IPS-18c (cell line): ENCODE measurements around the gene GNAI1.
"Not testable (repeated sequence)": the region's sequence is repeated elsewhere in the genome, so short reads cannot be mapped to it uniquely, and the experiment has no call there.

Experiments used
- H3K4me3 ChIP-seq: 2 replicates; pipeline ENCODE4 v1.7.0; 2013; ENCODE audit warnings: low read depth, mild to moderate bottlenecking, low read length, moderate library complexity; ENCODE audit not compliant: insufficient read depth
- H3K9me3 ChIP-seq: one replicate; pipeline ENCODE4 v1.6.1; 2013; ENCODE audit warnings: mild to moderate bottlenecking, low read length, moderate library complexity; ENCODE audit not compliant: control insufficient read depth, insufficient read depth

GNAI1 gene

DNA sequence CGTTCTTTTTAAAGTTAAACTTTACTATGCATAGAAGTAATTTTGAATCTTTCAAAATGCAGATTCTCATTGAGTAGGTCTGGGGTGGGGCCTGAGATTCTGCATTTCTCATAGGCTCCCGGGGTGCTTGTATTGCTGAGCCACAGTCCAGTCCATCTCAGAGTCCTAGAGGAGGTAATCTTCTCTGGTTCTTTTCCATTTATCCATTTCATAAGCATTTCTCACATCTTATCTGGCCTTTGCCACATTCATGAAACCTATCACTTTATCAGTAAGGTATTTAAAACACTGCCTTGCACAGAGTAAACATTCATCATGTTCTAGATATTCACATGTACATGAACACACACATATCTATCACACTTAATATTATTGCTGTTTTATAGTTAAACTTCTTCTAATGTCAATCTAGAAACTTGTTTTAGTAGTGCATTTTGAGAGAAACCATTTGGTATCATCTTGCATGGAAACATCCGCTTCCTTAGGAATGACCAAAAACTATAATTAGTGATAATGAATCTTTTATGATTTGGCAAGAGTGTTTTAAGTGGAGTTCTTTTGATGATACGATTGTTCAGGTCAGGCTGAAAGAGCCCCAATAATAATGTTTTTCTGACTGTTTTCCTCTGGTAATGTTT lies 12.0 kb downstream of the GNAI1 start:
- Histone ChIP-seq H3K9me3 (no peaks in the 10 kb centered on the region), H3K4me3 (no peak overlapping the region)

DNA sequence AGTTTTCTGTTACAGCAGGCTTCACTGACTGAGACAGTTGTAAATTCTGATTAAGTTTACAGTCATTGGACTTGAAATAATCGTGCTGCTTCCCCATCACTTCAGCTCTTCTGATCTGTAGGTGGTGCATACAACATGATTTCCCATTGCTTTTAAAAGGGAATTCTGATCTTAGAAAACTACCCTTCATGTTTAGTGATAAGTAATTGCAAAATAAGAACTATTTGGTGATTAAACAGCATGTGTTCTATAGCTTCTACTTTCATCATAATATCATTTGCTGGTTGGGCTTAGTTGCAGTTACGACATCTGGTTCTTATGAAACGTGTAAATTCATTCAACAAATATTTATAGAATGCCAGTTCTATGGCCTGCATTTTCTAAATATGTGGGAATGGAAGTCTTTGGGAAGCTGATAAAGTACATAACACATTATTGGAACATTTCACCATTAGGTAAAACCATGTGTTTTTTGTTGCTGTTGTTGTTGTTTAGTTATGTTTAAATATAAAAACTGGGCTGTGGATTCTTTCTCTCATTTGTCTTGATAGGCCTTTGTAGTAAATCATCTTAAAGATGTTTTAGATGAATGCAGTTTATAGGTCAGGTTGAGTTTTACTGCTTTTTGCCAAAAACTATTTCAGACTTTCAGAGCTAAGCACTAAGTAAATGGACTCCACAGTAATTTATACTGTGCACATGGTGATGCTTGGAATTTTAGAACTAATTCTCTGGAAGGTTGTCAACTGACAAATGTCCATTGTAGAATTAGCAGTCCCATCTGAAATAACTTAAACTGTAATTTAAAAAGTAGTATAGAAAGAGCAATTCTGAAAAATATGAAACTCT lies 13.1 kb downstream of the GNAI1 start:
- no peak overlapping the region for H3K4me3 ChIP-seq
- H3K9me3 ChIP-seq: no peaks in the 10 kb centered on the region

DNA sequence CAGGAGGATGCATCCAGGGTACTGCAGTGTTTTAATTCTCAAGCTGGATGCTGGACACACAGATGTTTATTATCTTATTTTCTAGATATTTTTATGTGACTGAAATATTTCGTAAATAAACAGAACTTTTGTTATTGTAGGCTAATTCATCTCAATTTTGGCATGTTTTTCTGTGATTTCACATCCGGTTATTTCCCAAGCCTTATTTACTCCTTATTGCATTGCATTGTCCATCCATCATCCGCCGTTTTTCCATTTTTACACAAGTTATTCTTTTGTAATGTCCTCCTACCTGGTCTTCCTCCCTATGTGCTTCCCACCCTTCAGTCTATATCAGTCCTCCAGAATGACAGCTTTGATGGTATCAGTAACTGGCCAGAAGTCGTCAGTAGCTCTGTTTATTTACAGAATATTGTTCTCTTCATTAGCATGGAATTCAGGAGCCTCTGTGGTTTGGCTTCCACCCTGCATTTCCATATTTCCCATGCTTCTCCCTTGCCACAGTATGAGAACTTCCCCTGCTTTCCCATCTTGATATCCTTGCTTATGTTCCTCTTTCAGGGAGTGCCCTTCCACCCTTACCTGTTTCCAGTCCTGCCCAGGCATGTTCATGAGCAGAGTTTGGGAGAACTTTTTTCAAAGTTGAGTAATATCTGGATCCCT lies 16.1 kb downstream of the GNAI1 start:
- Histone ChIP-seq H3K9me3 (no peaks in the 10 kb centered on the region), H3K4me3 (no peak overlapping the region)

DNA sequence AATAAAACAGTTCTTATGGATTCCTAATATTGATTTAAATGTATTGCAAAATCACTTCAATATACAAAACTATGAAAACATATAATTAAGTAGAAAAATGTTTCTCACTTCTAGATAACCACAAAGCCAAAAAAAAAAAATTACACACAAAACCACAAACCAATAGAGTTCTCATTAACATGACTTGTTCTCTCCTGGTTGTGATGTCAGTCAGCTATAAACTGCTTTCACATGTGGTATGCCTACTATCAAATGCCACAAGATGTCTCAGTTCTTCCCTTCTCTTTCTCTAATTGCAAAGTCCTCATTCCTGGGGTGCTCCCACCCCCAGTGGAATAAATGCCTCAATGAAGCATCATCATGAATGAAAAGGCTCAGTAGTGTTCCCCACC lies 16.6 kb downstream of the GNAI1 start:
- Histone ChIP-seq H3K9me3 (no peaks in the 10 kb centered on the region), H3K4me3 (no peak overlapping the region)

DNA sequence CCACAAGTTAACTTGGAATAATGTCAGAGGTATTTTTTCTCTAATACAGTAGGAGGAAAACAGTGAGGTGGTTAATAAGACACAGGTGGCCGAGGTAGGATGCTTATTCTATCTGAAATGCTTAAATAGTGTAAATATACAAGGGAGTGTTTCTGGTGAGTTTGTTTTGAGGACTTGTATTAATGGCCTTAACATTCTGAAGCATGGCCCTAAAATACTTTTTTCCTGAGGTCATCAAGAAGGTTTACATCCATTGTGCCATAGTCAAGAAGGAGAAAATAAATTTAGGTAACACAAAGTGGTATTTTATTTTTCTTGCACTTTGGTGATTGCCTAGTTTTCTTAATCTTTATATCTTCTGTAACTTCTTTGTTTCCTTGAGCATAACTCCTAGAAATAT lies 18.8 kb downstream of the GNAI1 start:
- H3K9me3 ChIP-seq: no peaks in the 10 kb centered on the region
- no peak overlapping the region for H3K4me3 ChIP-seq

DNA sequence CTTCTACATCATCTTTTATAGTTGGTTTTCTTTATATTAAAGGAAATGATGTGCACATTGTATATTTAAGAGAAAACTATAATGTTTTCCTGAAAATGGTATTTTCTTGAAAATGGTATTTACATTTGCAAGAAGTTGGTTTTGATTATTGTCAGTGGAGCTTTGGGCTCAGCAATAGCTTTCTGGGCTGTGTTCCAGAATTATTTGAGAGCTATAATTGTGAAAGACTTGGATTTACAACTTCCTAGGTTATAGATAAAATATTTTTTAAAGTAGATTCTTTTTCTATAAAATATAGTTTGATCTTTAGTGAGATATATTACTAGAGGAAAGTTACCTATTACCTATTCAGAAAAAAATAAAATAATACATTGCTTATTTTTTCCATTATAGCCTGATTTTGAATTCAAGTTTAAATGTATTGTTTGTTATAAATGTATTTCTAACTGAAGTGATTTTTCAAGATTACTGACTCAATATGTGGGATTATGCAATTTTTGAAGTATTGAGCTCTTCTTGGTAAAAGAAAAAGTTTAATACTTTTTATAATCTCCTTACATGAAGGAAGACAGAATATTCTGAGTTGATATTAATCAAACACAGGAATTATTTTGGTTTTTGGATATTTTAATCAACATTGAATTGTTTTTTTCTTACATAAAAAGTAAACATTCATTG lies 20.2 kb downstream of the GNAI1 start:
- Histone ChIP-seq H3K4me3 (no peak overlapping the region), H3K9me3 (no peaks in the 10 kb centered on the region)

DNA sequence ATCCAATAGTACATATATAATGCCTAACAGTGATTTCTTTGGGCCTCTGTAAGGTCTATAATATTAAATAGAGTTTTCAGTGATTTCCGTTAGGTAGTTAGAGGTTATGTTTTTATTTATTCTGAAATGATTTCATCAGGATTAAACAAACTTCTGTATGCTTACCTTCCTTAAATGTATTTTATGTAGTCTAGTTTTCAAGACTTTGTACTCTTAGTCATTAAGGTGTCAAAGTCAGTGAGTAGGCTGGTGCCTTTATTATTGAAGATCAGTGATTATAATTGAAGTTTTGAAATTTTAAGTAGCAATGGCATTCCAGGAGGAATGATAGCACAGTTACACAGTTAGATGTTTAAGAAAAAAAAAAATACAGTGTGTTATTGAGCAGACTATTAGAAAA lies 20.7 kb downstream of the GNAI1 start:
- Histone ChIP-seq H3K9me3 (no peaks in the 10 kb centered on the region), H3K4me3 (no peak overlapping the region)

DNA sequence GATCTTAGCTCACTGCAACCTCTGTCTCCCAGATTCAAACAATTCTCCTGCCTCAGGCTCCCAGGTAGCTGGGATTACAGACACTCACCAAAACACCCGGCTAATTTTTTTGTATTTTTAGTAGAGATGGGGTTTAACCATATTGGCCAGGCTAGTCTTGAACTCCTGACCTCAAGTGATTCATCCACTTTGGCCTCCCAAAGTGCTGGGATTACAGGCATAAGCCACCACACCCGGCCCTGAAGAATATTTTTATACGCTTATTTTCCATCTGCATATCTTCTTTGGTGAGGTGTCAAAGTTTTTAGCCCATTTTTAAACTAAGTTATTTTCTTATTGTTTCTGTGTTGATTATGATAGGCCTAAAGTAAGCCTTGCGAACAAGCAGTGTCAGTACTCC lies 23.1 kb downstream of the GNAI1 start:
- not testable (repeated sequence) for H3K9me3 ChIP-seq, H3K4me3 ChIP-seq

DNA sequence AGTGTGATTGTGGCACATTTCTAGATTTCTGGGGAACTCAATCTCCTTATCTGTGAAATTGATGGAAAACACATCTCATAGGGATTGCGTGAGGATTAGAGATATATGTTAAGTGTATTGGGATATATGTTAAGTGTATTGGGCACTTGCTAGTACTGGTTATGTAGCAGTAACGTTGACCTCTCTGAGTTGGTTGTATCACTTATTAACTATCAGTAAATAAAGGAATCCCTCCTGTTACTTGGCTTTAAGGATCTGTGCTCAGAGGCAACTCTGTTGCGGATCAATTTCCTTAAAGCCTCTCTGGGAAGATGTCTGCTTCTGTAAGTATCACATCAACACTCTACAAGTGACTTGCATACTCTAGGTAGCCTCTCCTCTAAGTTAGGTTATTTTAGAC lies 25.2 kb downstream of the GNAI1 start:
- Histone ChIP-seq H3K4me3 (no peak overlapping the region), H3K9me3 (no peaks in the 10 kb centered on the region)

DNA sequence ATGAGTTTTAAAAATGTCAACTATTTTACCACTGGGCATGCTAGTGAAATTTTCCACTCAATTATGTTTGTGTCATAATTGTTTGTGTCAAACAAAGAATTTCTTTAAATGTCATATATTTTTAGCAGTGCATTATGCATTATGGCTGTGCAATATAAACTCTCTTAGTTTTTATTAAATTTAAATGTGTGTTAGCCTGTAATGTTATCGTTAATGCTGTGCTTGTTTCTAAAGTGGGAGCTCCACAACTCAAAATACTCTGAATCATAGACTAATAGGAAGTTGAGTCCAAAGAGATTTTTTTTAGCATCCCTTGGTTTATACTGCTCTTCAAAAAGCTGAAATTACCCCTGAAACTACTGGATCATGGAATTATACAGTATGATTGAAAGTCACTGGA lies 26.8 kb downstream of the GNAI1 start:
- Histone ChIP-seq H3K9me3 (no peaks in the 10 kb centered on the region), H3K4me3 (no peak overlapping the region)

DNA sequence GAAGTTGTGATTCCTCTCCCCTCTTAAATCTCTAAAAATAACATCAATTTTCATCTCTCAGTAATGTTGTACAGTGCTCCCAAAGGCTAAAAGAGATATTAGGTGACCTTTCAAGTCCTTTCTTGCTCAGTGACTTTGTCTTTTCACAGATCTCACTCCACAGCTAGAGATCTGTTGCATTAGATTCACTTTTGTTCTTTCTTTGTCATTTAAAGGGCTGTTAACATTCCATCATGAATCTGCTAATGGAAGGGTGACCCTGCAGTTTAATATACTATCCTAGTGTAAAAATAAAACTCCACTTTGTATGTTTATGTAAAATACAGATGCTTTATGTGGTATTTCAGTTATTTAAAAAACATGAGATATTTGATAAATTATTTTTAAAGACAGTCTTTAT lies 30.5 kb downstream of the GNAI1 start:
- H3K4me3 ChIP-seq: no peak overlapping the region
- H3K9me3 ChIP-seq: no peaks in the 10 kb centered on the region

DNA sequence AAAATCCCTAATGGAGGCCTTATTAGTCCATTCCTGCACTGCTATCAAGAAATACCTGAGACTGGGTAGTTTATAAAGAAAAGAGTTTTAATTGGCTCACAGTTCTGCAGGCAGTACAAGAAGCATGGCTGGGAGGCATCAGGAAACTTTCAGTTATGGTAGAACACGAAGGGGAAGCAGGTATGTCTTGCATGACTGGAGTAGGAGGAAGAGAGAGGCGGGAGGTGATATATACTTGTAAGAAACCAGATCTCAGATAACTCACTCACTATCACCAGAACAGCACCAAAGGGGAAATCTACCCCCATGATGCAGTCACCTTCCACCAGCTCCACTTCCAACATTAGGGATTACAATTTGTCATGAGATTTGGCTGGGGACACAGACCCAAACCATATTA lies 35.8 kb downstream of the GNAI1 start:
- Histone ChIP-seq H3K4me3 (no peak overlapping the region), H3K9me3 (no peaks in the 10 kb centered on the region)

DNA sequence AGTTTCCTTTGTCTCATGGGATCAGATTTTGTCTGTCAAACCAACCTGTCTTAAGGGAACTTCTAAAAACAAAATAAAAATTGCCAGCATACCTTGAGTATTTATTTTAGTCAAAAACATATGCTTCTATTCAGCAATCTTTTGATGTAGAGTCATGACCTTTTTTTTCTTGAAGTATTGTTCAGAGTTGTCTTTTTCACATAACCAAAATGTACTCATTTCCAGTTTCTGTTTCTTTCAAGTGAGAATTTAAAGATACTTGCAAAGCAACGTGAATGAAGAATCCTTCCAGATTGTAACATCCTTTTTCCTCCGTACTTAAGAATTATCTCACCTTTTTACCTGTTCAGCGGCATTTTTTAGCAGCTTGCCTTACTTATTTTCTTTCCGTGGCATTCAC lies 37.8 kb downstream of the GNAI1 start:
- H3K9me3 ChIP-seq: no peaks in the 10 kb centered on the region
- H3K4me3 ChIP-seq: no peak overlapping the region

DNA sequence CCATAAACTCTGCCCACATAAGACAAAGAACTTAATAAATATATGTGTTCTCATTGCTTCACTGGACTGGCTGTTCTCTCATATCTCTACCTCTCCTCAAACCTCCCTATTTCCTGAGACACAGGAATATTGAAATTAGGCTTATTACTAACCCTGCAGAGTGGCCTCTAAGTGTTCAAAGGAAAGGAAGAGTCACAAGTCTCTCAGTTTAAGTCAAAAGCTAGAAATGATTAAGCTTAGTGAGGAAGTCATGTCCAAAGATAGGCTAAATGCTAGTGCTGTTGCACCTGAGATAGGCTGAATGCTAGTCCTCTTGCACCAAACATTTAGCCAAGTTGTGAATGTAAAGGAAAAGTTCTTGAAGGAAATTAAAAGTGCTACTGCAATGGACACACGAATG lies 41.1 kb downstream of the GNAI1 start:
- H3K4me3 ChIP-seq: no peak overlapping the region
- no peaks in the 10 kb centered on the region for H3K9me3 ChIP-seq

DNA sequence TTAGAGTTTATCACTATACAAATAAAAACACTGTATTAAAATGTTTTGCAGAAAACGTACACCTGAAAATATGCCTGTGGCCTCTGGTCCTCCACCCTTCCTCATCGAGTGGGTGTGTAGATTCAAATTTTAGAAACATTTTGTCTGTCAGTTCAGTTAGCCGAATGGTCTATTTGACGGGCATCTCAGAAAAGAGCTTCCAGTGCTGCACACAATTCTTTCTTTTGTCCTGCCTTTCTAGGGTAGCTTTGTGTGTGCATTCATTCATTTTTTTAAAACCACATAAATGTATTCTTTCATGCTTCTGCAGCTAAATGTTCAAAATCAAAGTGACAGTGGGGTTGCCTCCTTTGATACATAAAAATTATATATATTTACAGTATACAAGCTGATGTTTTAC lies 46.8 kb downstream of the GNAI1 start:
- no peak overlapping the region for H3K4me3 ChIP-seq
- H3K9me3 ChIP-seq: no peaks in the 10 kb centered on the region

DNA sequence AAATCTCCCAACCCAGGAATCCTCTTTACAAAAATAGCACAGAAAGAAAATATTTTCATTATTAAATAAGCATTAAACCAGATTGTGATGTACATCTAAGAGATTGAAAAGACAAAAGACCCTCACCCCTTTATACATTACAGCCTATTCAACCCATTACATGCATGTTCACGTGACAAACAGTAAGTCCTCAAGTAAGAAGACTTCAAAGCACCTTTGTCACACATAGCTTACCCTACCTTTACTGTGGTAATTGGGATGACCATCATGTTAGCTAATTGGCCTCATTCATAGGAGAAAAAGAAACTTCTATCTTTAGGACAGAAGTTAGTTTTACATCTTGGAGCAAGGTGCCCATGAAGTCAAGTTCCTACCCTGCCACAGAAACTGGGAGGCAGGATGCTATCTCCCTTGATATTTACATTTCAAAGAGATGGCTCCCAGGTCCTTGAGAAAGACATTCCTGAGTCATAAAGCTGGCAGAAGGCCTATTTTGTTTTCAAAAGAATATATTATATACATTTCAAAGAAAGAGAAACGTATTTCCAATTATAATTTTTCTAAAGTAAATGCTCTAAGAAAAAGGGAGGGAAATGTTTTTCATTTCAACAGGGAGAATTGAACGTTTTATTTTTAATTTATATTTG lies 48.1 kb downstream of the GNAI1 start:
- Histone ChIP-seq H3K4me3 (no peak overlapping the region), H3K9me3 (no peaks in the 10 kb centered on the region)

DNA sequence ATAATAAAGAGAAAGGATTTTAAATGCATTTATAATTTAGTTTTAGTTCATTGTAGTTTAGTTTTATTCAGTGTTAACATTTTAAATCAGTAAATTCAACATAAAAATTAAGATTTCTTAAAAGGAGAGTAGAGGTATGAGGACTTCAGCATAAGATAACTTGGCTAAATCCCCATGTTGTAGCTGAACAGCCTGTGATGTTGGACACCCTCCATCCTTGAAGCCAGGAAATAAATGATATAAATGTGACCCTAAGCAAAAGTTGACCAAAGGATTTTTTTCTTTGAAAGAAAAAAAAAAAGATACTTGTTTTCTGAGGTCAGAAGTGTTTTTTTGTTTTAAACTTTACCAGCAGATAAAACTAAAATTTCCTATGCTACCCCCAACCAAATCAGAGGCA lies 48.7 kb downstream of the GNAI1 start:
- no peak overlapping the region for H3K4me3 ChIP-seq
- no peaks in the 10 kb centered on the region for H3K9me3 ChIP-seq
